Activated CD4-positive, alpha-beta T cell treated with anti-CD3 and anti-CD28 coated beads, Interleukin-10, Interleukin-2, amounts not matched to agents 100 ng/mL and 50 ng/mL, durations not matched to agents 16 hours and 8 hours (primary cell): ENCODE data around the gene PYM1.

Experiments
- DNase-seq: peaks from one replicate; pipeline ENCODE4 v3.0.0-alpha.2; 2020

Gene PYM1

GRCh38 chr12:55927588-55928502 lies at the start of gene PYM1:
Gene PYM1, minus strand, starts transcription at chr12:55927894. Its CDS starts 133 bp downstream, at chr12:55927761.
- DNase-seq: peak; percentile 93

GRCh38 chr12:55974308-55974730 lies 46.6 kb upstream of the PYM1 start:
- peak; percentile 57 for DNase-seq

GRCh38 chr12:55973599-55974307 lies 46.1 kb upstream of the PYM1 start, which contains the start of gene RAB5B:
Gene RAB5B, plus strand, starts transcription at chr12:55974078. Its CDS starts 12,883 bp downstream, at chr12:55986961.
- DNase-seq: peak; percentile 100

- peak; percentile 22 for DNase-seq
Measured at GRCh38 chr12:55972911-55973598, 45.4 kb upstream of the PYM1 start.

- DNase-seq: no peak
Measured at GRCh38 chr12:55972456-55972855, 44.8 kb upstream of the PYM1 start.

- no peak for DNase-seq
Measured at GRCh38 chr12:55972042-55972441, 44.3 kb upstream of the PYM1 start.

GRCh38 chr12:55970775-55971174 lies 43.1 kb upstream of the PYM1 start:
- DNase-seq: no peak

- no peak for DNase-seq
Measured at GRCh38 chr12:55969356-55969755, 41.7 kb upstream of the PYM1 start.

GRCh38 chr12:55966408-55967281 lies 39.0 kb upstream of the PYM1 start, which contains the start of gene CDK2:
Gene CDK2, plus strand, starts transcription at chr12:55966830. Its CDS starts 179 bp downstream, at chr12:55967009.
- DNase-seq: peak; percentile 93

GRCh38 chr12:55965941-55966407 lies 38.3 kb upstream of the PYM1 start, which contains the start of gene PMEL:
Gene PMEL, minus strand, starts transcription at chr12:55966042. Its CDS starts 31 bp downstream, at chr12:55966011.
- no peak for DNase-seq

GRCh38 chr12:55965240-55965639 lies 37.5 kb upstream of the PYM1 start:
- DNase-seq: no peak

- no peak for DNase-seq
Measured at GRCh38 chr12:55963760-55964159, 36.1 kb upstream of the PYM1 start.

GRCh38 chr12:55957106-55957859 lies 29.6 kb upstream of the PYM1 start:
- DNase-seq: no peak

GRCh38 chr12:55955800-55956508 lies 28.3 kb upstream of the PYM1 start:
- peak; percentile 51 for DNase-seq

GRCh38 chr12:55955344-55955743 lies 27.6 kb upstream of the PYM1 start:
- DNase-seq: no peak

GRCh38 chr12:55946553-55946952 lies 18.9 kb upstream of the PYM1 start:
- no peak for DNase-seq

GRCh38 chr12:55942577-55943136 lies 15.0 kb upstream of the PYM1 start:
- DNase-seq: no peak

GRCh38 chr12:55942055-55942454 lies 14.4 kb upstream of the PYM1 start:
- DNase-seq: no peak

- DNase-seq: peak; percentile 91
Measured at GRCh38 chr12:55940065-55940732, 12.5 kb upstream of the PYM1 start.
